ENCODE results near the gene NHS.

- TF ChIP-seq TAF1 (IDR thresholded peaks at IDR 0.05; ENCODE audit: borderline replicate concordance, insufficient read depth, low read length) (no peak), REST (IDR thresholded peaks at IDR 0.05; ENCODE audit: insufficient read depth in 1 of 2, low read depth in 2 of 2, low read length in 2 of 2) (no peak), POLR2AphosphoS5 (IDR thresholded peaks at IDR 0.05; ENCODE audit: low read depth, low read length) (no peak), FOXP2 (optimal IDR thresholded peaks at IDR 0.05; ENCODE audit: borderline replicate concordance, extremely low read depth, extremely low read length, insufficient read depth) (no peak)
Observed at GRCh38 chrX:17594693-17595092, 219.7 kb downstream of the NHS start.

Data from PFSK-1 (cell line).